ENCODE results near the gene LRP1B. TPM values are rescaled to one million over a fixed set of nuclear protein-coding genes. Genes with fewer than 3 reads are reported as not detected.

Gene LRP1B
- total RNA-seq, 2 donors from 2014 or later: 0.79 to 1.8 TPM

- Histone ChIP-seq H3K36me3 (ENCODE audit: control insufficient read depth, insufficient read depth, low read length) (no peaks in the 10 kb centered on the region), H3K9ac (ENCODE audit: extremely low read depth, low read length, poor library complexity, severe bottlenecking) (no peak overlapping the region), H3K27ac (ENCODE audit: low read depth, low read length) (no peak overlapping the region), H3K4me3 (ENCODE audit: low read length) (no peak overlapping the region), H3K27me3 (ENCODE audit: control insufficient read depth, insufficient read depth, low read length, poor library complexity, severe bottlenecking) (no peaks in the 10 kb centered on the region), H3K9me3 (ENCODE audit: control insufficient read depth, low read length) (no peaks in the 10 kb centered on the region), H3K4me1 (ENCODE audit: control insufficient read depth, insufficient read depth, low read length) (no peaks in the 10 kb centered on the region)
- no peak overlapping the region for H3K4me3 Mint-ChIP-seq
- no peak overlapping the region for H3K27ac Mint-ChIP-seq
- no peak for DNase-seq
- H3K9me3 Mint-ChIP-seq: no peaks in the 10 kb centered on the region
- whole genome bisulfite sequencing, 2 experiments (ENCODE audit: insufficient coverage in 1 of 2, insufficient read length in 1 of 2): 94% methylated on average over 10 of the region's 11 CpGs; no CpG with 5 or more reads in 1 of the 2 experiments
- no peaks in the 10 kb centered on the region for H3K36me3 Mint-ChIP-seq (ENCODE audit: low read depth)
- H3K4me1 Mint-ChIP-seq: no peaks in the 10 kb centered on the region
- no peaks in the 10 kb centered on the region for H3K27me3 Mint-ChIP-seq (ENCODE audit: insufficient read depth)
- TF ChIP-seq CTCF (conservative IDR thresholded peaks at IDR 0.05): no peak
Observed at GRCh38 chr2:142010477-142011270, 120.1 kb downstream of the LRP1B start.

GRCh38 chr2:142008135-142008744, 122.6 kb downstream of the LRP1B start:
- H3K9me3 Mint-ChIP-seq: no peaks in the 10 kb centered on the region
- TF ChIP-seq CTCF (conservative IDR thresholded peaks at IDR 0.05): no peak
- no peaks in the 10 kb centered on the region for H3K4me1 Mint-ChIP-seq
- H3K4me3 ChIP-seq (ENCODE audit: low read length): no peak overlapping the region
- H3K36me3 Mint-ChIP-seq (ENCODE audit: low read depth): no peaks in the 10 kb centered on the region
- no peaks in the 10 kb centered on the region for H3K36me3 ChIP-seq (ENCODE audit: control insufficient read depth, insufficient read depth, low read length)
- no peak overlapping the region for H3K27ac ChIP-seq (ENCODE audit: low read depth, low read length)
- H3K27ac Mint-ChIP-seq: no peak overlapping the region
- no peak overlapping the region for H3K9ac ChIP-seq (ENCODE audit: extremely low read depth, low read length, poor library complexity, severe bottlenecking)
- H3K27me3 Mint-ChIP-seq (ENCODE audit: insufficient read depth): no peaks in the 10 kb centered on the region
- H3K4me3 Mint-ChIP-seq: no peak overlapping the region
- WGBS, 2 experiments (ENCODE audit: insufficient coverage in 1 of 2, insufficient read length in 1 of 2): 87 to 94% methylated on average over 3 to 4 of the region's 4 CpGs
- H3K4me1 ChIP-seq (ENCODE audit: control insufficient read depth, insufficient read depth, low read length): no peaks in the 10 kb centered on the region
- no peak for DNase-seq
- no peaks in the 10 kb centered on the region for H3K27me3 ChIP-seq (ENCODE audit: control insufficient read depth, insufficient read depth, low read length, poor library complexity, severe bottlenecking)
- H3K9me3 ChIP-seq (ENCODE audit: control insufficient read depth, low read length): no peaks in the 10 kb centered on the region

- no peaks in the 10 kb centered on the region for H3K27me3 ChIP-seq (ENCODE audit: control insufficient read depth, insufficient read depth, low read length, poor library complexity, severe bottlenecking)
- H3K9me3 ChIP-seq (ENCODE audit: control insufficient read depth, low read length): no peaks in the 10 kb centered on the region
- no peak overlapping the region for H3K27ac ChIP-seq (ENCODE audit: low read depth, low read length)
- H3K9me3 Mint-ChIP-seq: no peaks in the 10 kb centered on the region
- H3K27ac Mint-ChIP-seq: no peak overlapping the region
- no peaks in the 10 kb centered on the region for H3K36me3 ChIP-seq (ENCODE audit: control insufficient read depth, insufficient read depth, low read length)
- 92% methylated on average over 4 of the region's 4 CpGs; no CpG with 5 or more reads in 1 of the 2 experiments for WGBS, 2 experiments (ENCODE audit: insufficient coverage in 1 of 2, insufficient read length in 1 of 2)
- H3K4me1 ChIP-seq (ENCODE audit: control insufficient read depth, insufficient read depth, low read length): no peaks in the 10 kb centered on the region
- no peak overlapping the region for H3K4me3 Mint-ChIP-seq
- TF ChIP-seq CTCF (conservative IDR thresholded peaks at IDR 0.05): no peak
- H3K4me1 Mint-ChIP-seq: no peaks in the 10 kb centered on the region
- no peak overlapping the region for H3K4me3 ChIP-seq (ENCODE audit: low read length)
- H3K36me3 Mint-ChIP-seq (ENCODE audit: low read depth): no peaks in the 10 kb centered on the region
- no peaks in the 10 kb centered on the region for H3K27me3 Mint-ChIP-seq (ENCODE audit: insufficient read depth)
- DNase-seq: no peak
- H3K9ac ChIP-seq (ENCODE audit: extremely low read depth, low read length, poor library complexity, severe bottlenecking): no peak overlapping the region
Observed at GRCh38 chr2:141994066-141994465, 136.8 kb downstream of the LRP1B start.
